Fibroblast of pulmonary artery (primary cell): ENCODE measurements around the gene KRT222.

Source experiments
- DNase-seq: peaks from one replicate; pipeline ENCODE4 v3.0.0-alpha.2; 2010; ENCODE audit warnings: low read depth
- H3K4me3 ChIP-seq: replicated peaks from 2 replicates; pipeline ENCODE4 v1.5.1; 2011; ENCODE audit warnings: low read depth, mild to moderate bottlenecking, control low read depth, low read length, moderate library complexity
- CTCF ChIP-seq: IDR thresholded peaks from 2 replicates; pipeline ENCODE4 v1.5.1; 2011; ENCODE audit warnings: mild to moderate bottlenecking, control low read depth, low read length, inconsistent platforms; ENCODE audit errors: missing control alignments

The KRT222 gene

GRCh38 chr17:40680998-40681397, 16.0 kb upstream of the KRT222 start:
- no peak for DNase-seq
- no peak overlapping the region for H3K4me3 ChIP-seq
- no peak for TF ChIP-seq CTCF

- no peak for TF ChIP-seq CTCF
- no peak overlapping the region for H3K4me3 ChIP-seq
- DNase-seq, result no peak
Measured at GRCh38 chr17:40679523-40679907, 14.5 kb upstream of the KRT222 start.

- no peak for TF ChIP-seq CTCF
- no peak for DNase-seq
- H3K4me3 ChIP-seq, result no peak overlapping the region
Measured at GRCh38 chr17:40678902-40679522, 14.0 kb upstream of the KRT222 start.

GRCh38 chr17:40675905-40676304, 10.9 kb upstream of the KRT222 start:
- no peak overlapping the region for H3K4me3 ChIP-seq
- DNase-seq, result no peak
- no peak for TF ChIP-seq CTCF

GRCh38 chr17:40672654-40673053, 7.7 kb upstream of the KRT222 start:
- H3K4me3 ChIP-seq, result no peak overlapping the region
- DNase-seq, result no peak
- TF ChIP-seq CTCF, result no peak

GRCh38 chr17:40671282-40671681, 6.3 kb upstream of the KRT222 start:
- no peak for DNase-seq
- no peak overlapping the region for H3K4me3 ChIP-seq

More at GRCh38 chr17:40671282-40671681, 6.3 kb upstream of the KRT222 start:
- no peak for TF ChIP-seq CTCF
